Activated CD4-positive, alpha-beta T cell treated with anti-CD3 and anti-CD28 coated beads, Interleukin-2, amount 10 ng/mL, durations not matched to agents 24 days and 14 days (primary cell): ENCODE results near the gene UNC50. TPM values are rescaled to one million over a fixed set of nuclear protein-coding genes. Genes with fewer than 3 reads are reported as not detected.

ENCODE experiments used
- DNase-seq: peaks from one replicate; pipeline ENCODE4 v3.0.0; 2022
- H3K27ac Mint-ChIP-seq: one replicate; pipeline ENCODE4 v1.8.0; 2022; ENCODE audit warnings: mild to moderate bottlenecking, mixed read lengths
- H3K27me3 Mint-ChIP-seq: one replicate; pipeline ENCODE4 v1.8.0; 2022; ENCODE audit warnings: mixed read lengths
- H3K36me3 Mint-ChIP-seq: one replicate; pipeline ENCODE4 v1.8.0; 2022; ENCODE audit warnings: low read depth, mild to moderate bottlenecking, mixed read lengths
- H3K4me1 Mint-ChIP-seq: one replicate; pipeline ENCODE4 v1.8.0; 2021; ENCODE audit warnings: mixed read lengths
- H3K4me3 Mint-ChIP-seq: one replicate; pipeline ENCODE4 v1.8.0; 2022; ENCODE audit warnings: mild to moderate bottlenecking, moderate library complexity, mixed read lengths
- H3K9me3 Mint-ChIP-seq: one replicate; pipeline ENCODE4 v1.8.0; 2021; ENCODE audit warnings: mixed read lengths
- intact Hi-C: fragments of 100-400 bp; cut with micrococcal nuclease; formaldehyde crosslinking; loops from one replicate; pipeline ENCODE4 v1.15.1; 2023
- total RNA-seq: library from RNA; stranded (reverse); gene quantifications from 2 replicates; pipeline ENCODE4 v1.2.3, GENCODE V29; 2022

Gene UNC50
- total RNA-seq, 1 donor from 2014 or later: 39.0 TPM

GRCh38 chr2:98607741-98608115, 661 bp upstream of the UNC50 start:
- Mint-ChIP-seq H3K27ac (peak overlapping the region; percentile 95), H3K4me3 (peak overlapping the region; percentile 90), H3K27me3 (no peaks in the 10 kb centered on the region), H3K4me1 (peaks cover 50% of the 10 kb centered on the region), H3K36me3 (peaks cover 35% of the 10 kb centered on the region), H3K9me3 (no peaks in the 10 kb centered on the region)
- no peak for DNase-seq
- intact Hi-C loops: loop anchor here (1.0 to 5.0 kb wide), 4 partner anchors 29 to 883 kb away; partner anchors contain the start of genes MITD1, MRPL30, REV1 and TXNDC9

GRCh38 chr2:98608962-98609604, 694 bp downstream of the UNC50 start:
- H3K9me3 Mint-ChIP-seq: no peaks in the 10 kb centered on the region
- DNase-seq: peak; percentile 63
- no peaks in the 10 kb centered on the region for H3K27me3 Mint-ChIP-seq
- peak overlapping the region; percentile 90 for H3K4me3 Mint-ChIP-seq
- H3K27ac Mint-ChIP-seq: peak overlapping the region; percentile 95
- H3K4me1 Mint-ChIP-seq: peaks cover 54% of the 10 kb centered on the region
- peaks cover 43% of the 10 kb centered on the region for H3K36me3 Mint-ChIP-seq
- intact Hi-C loops: loop anchor here (1.0 to 5.0 kb wide), 4 partner anchors 28 to 881 kb away; partner anchors contain the start of genes MITD1, MRPL30, REV1 and TXNDC9

GRCh38 chr2:98614024-98614739, 5.8 kb downstream of the UNC50 start:
- intact Hi-C loops: no loop called here
- Mint-ChIP-seq H3K27ac (peak overlapping the region; percentile 2), H3K9me3 (no peaks in the 10 kb centered on the region), H3K4me1 (peaks cover 49% of the 10 kb centered on the region), H3K36me3 (peaks cover 64% of the 10 kb centered on the region), H3K27me3 (no peaks in the 10 kb centered on the region), H3K4me3 (no peak overlapping the region)
- peak; percentile 54 for DNase-seq

GRCh38 chr2:98615481-98615880, 7.1 kb downstream of the UNC50 start:
- Mint-ChIP-seq H3K4me1 (peaks cover 38% of the 10 kb centered on the region), H3K9me3 (no peaks in the 10 kb centered on the region), H3K27me3 (no peaks in the 10 kb centered on the region), H3K27ac (no peak overlapping the region), H3K4me3 (no peak overlapping the region), H3K36me3 (peaks cover 67% of the 10 kb centered on the region)
- intact Hi-C loops: no loop called here
- peak; percentile 62 for DNase-seq

GRCh38 chr2:98617149-98617548, 8.8 kb downstream of the UNC50 start:
- H3K4me1 Mint-ChIP-seq: peaks cover 29% of the 10 kb centered on the region
- H3K9me3 Mint-ChIP-seq: no peaks in the 10 kb centered on the region
- H3K36me3 Mint-ChIP-seq: peaks cover 62% of the 10 kb centered on the region
- intact Hi-C loops: no loop called here
- peak; percentile 53 for DNase-seq
- peak overlapping the region; percentile 31 for H3K27ac Mint-ChIP-seq
- H3K4me3 Mint-ChIP-seq: no peak overlapping the region
- H3K27me3 Mint-ChIP-seq: no peaks in the 10 kb centered on the region

GRCh38 chr2:98623657-98624056, 15.3 kb downstream of the UNC50 start:
- intact Hi-C loops: no loop called here
- Mint-ChIP-seq H3K9me3 (no peaks in the 10 kb centered on the region), H3K36me3 (peaks cover 40% of the 10 kb centered on the region), H3K4me3 (no peak overlapping the region), H3K4me1 (peaks cover 16% of the 10 kb centered on the region), H3K27ac (no peak overlapping the region), H3K27me3 (no peaks in the 10 kb centered on the region)
- peak; percentile 54 for DNase-seq

GRCh38 chr2:98632351-98632750, 24.0 kb downstream of the UNC50 start:
- H3K9me3 Mint-ChIP-seq: no peaks in the 10 kb centered on the region
- peaks cover 47% of the 10 kb centered on the region for H3K36me3 Mint-ChIP-seq
- peak overlapping the region; percentile 9 for H3K27ac Mint-ChIP-seq
- peaks cover 24% of the 10 kb centered on the region for H3K4me1 Mint-ChIP-seq
- H3K4me3 Mint-ChIP-seq: no peak overlapping the region
- peak; percentile 53 for DNase-seq
- H3K27me3 Mint-ChIP-seq: no peaks in the 10 kb centered on the region
- intact Hi-C loops: loop anchor here (10.0 kb wide), 1 partner anchor 702 kb away; the partner anchor contains the start of genes EIF5B and TXNDC9

GRCh38 chr2:98634406-98635092, 26.2 kb downstream of the UNC50 start:
- H3K27ac Mint-ChIP-seq: peak overlapping the region; percentile 82
- no peaks in the 10 kb centered on the region for H3K27me3 Mint-ChIP-seq
- H3K36me3 Mint-ChIP-seq: peaks cover 43% of the 10 kb centered on the region
- H3K4me1 Mint-ChIP-seq: peaks cover 30% of the 10 kb centered on the region
- DNase-seq: peak; percentile 80
- H3K4me3 Mint-ChIP-seq: peak overlapping the region; percentile 42
- H3K9me3 Mint-ChIP-seq: no peaks in the 10 kb centered on the region
- intact Hi-C loops: loop anchor here (10.0 kb wide), 1 partner anchor 700 kb away; the partner anchor contains the start of genes EIF5B and TXNDC9

- peak overlapping the region; percentile 82 for H3K27ac Mint-ChIP-seq
- peak overlapping the region; percentile 64 for H3K4me3 Mint-ChIP-seq
- intact Hi-C loops: loop anchor here (1.0 to 10.0 kb wide), 3 partner anchors 12 to 697 kb away; partner anchors contain the start of genes COA5, EIF5B, TXNDC9 and UNC50
- no peaks in the 10 kb centered on the region for H3K9me3 Mint-ChIP-seq
- peaks cover 43% of the 10 kb centered on the region for H3K36me3 Mint-ChIP-seq
- peak; percentile 84 for DNase-seq
- H3K27me3 Mint-ChIP-seq: no peaks in the 10 kb centered on the region
- H3K4me1 Mint-ChIP-seq: peaks cover 32% of the 10 kb centered on the region
These were observed 29.2 kb downstream of the UNC50 start for GRCh38 chr2:98637401-98638147.

GRCh38 chr2:98643496-98644100, 35.2 kb downstream of the UNC50 start:
- Mint-ChIP-seq H3K9me3 (no peaks in the 10 kb centered on the region), H3K27ac (no peak overlapping the region), H3K27me3 (no peaks in the 10 kb centered on the region), H3K4me1 (peaks cover 6% of the 10 kb centered on the region), H3K36me3 (peaks cover 40% of the 10 kb centered on the region), H3K4me3 (no peak overlapping the region)
- DNase-seq: no peak
- intact Hi-C loops: no loop called here

GRCh38 chr2:98647636-98648035, 39.2 kb downstream of the UNC50 start:
- H3K27me3 Mint-ChIP-seq: no peaks in the 10 kb centered on the region
- peaks cover 30% of the 10 kb centered on the region for H3K4me1 Mint-ChIP-seq
- peaks cover 53% of the 10 kb centered on the region for H3K36me3 Mint-ChIP-seq
- H3K9me3 Mint-ChIP-seq: peaks cover 6% of the 10 kb centered on the region
- DNase-seq: no peak
- H3K4me3 Mint-ChIP-seq: no peak overlapping the region
- intact Hi-C loops: loop anchor here (2.0 kb wide), 1 partner anchor 123 kb away; no protein-coding TSS in a partner anchor
- H3K27ac Mint-ChIP-seq: no peak overlapping the region

GRCh38 chr2:98648451-98648850, 40.1 kb downstream of the UNC50 start:
- H3K27ac Mint-ChIP-seq: no peak overlapping the region
- H3K9me3 Mint-ChIP-seq: peaks cover 6% of the 10 kb centered on the region
- H3K27me3 Mint-ChIP-seq: no peaks in the 10 kb centered on the region
- peaks cover 38% of the 10 kb centered on the region for H3K4me1 Mint-ChIP-seq
- intact Hi-C loops: loop anchor here (2.0 kb wide), 1 partner anchor 122 kb away; no protein-coding TSS in a partner anchor
- no peak for DNase-seq
- H3K36me3 Mint-ChIP-seq: peaks cover 55% of the 10 kb centered on the region
- no peak overlapping the region for H3K4me3 Mint-ChIP-seq
